Activated naive CD4-positive, alpha-beta T cell treated with anti-CD3 and anti-CD28 coated beads, Interleukin-2, amount 50 U/mL, for 24 hours (primary cell): Measurements from ENCODE around the gene ANXA4.
"Not testable (repeated sequence)": the region's sequence is repeated elsewhere in the genome, so short reads cannot be mapped to it uniquely, and the experiment has no call there.

Source experiments
- H3K27ac Mint-ChIP-seq: one replicate; pipeline ENCODE4 v1.8.0; 2021; ENCODE audit warnings: mild to moderate bottlenecking, mixed read lengths
- H3K27me3 Mint-ChIP-seq: one replicate; pipeline ENCODE4 v1.8.0; 2021; ENCODE audit warnings: mixed read lengths
- H3K36me3 Mint-ChIP-seq: one replicate; pipeline ENCODE4 v1.8.0; 2021; ENCODE audit warnings: mixed read lengths
- H3K4me1 Mint-ChIP-seq: one replicate; pipeline ENCODE4 v1.8.0; 2021; ENCODE audit warnings: mixed read lengths
- H3K4me3 Mint-ChIP-seq: one replicate; pipeline ENCODE4 v1.8.0; 2021; ENCODE audit warnings: mild to moderate bottlenecking, mixed read lengths
- H3K9me3 Mint-ChIP-seq: one replicate; pipeline ENCODE4 v1.8.0; 2021; ENCODE audit warnings: mixed read lengths

Gene ANXA4

GRCh38 chr2:69827796-69828540 lies 86.0 kb downstream of the ANXA4 start:
- Mint-ChIP-seq H3K36me3 (peaks cover 3% of the 10 kb centered on the region), H3K27ac (peak overlapping the region; percentile 91), H3K4me3 (peak overlapping the region; percentile 92), H3K27me3 (no peaks in the 10 kb centered on the region), H3K9me3 (no peaks in the 10 kb centered on the region), H3K4me1 (peaks cover 39% of the 10 kb centered on the region)

GRCh38 chr2:69828938-69829255 lies 87.0 kb downstream of the ANXA4 start:
- Mint-ChIP-seq H3K36me3 (peaks cover 5% of the 10 kb centered on the region), H3K4me1 (peaks cover 47% of the 10 kb centered on the region), H3K27ac (peak overlapping the region; percentile 95), H3K9me3 (no peaks in the 10 kb centered on the region), H3K27me3 (no peaks in the 10 kb centered on the region), H3K4me3 (peak overlapping the region; percentile 92)

- H3K27me3 Mint-ChIP-seq: no peaks in the 10 kb centered on the region
- peak within 1 kb of the TSS; percentile 92 for H3K4me3 Mint-ChIP-seq
- H3K9me3 Mint-ChIP-seq: no peaks in the 10 kb centered on the region
- peak within 1 kb of the TSS; percentile 95 for H3K27ac Mint-ChIP-seq
- peaks cover 5% of the 10 kb centered on the region for H3K36me3 Mint-ChIP-seq
- H3K4me1 Mint-ChIP-seq: peaks cover 52% of the 10 kb centered on the region
Measured at GRCh38 chr2:69829256-69830044, 87.5 kb downstream of the ANXA4 start, which contains the start of gene GMCL1. TSS of gene GMCL1 (plus strand) at chr2:69829660. CDS start at chr2:69829893, 233 bp downstream.

DNA sequence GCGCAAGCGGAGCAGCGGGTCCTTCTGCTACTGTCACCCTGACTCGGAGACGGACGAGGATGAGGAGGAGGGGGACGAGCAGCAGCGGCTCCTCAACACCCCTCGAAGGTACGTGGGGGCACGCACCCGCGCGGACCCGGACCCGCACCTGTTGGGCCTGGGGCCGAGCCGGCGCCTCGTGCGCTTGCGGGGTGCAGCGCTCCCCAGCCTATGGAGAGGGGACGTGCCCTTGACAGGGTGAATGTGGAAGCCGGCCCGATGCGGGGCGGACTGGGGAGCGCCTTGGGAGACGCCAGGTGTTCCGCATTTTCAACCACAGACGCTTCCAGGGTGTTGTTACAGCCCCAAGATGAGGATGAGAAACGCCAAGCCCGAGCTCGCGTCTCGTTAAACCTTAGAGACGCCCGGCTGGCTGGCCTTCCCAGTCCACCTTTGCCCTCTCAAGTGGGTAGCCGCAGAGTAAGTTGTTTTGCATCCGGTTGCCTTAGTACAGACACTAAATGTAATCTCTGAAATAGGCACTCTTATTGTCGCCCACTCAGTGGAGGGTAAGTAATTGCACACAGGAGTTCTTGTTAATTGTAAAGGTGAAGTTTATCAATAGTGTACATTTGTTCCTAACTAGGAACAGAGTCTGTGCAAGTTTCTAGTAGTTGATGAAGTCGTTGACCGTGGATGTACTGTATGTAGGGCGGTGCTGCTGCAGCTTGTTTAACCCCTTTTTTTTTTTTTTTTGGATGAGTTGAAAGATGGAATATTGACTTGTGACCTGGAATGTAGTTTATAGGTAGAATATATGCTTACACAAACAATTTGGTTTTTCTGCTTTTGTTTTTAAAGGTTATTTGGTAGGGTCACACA lies 88.3 kb downstream of the ANXA4 start:
- Mint-ChIP-seq H3K9me3 (no peaks in the 10 kb centered on the region), H3K27me3 (no peaks in the 10 kb centered on the region), H3K4me3 (peak overlapping the region; percentile 92), H3K36me3 (peaks cover 6% of the 10 kb centered on the region), H3K27ac (peak overlapping the region; percentile 36), H3K4me1 (peaks cover 60% of the 10 kb centered on the region)

DNA sequence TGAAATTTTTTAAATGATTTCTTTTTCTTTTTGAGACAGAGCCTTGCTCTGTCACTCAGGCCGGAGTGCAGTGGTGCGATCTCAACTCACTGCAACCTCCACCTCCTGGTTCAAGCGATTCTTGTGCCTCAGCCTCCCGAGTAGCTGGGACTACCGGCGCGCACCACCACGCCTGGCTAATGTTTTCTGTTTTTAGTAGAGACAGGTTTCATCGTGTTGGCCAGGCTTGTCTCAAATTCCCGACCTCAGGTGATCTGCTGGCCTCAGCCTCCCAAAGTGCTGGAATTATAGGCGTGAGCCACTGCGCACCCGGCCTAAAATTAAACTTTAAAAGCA lies 88.9 kb downstream of the ANXA4 start:
- not testable (repeated sequence) for H3K27ac Mint-ChIP-seq, H3K27me3 Mint-ChIP-seq, H3K36me3 Mint-ChIP-seq, H3K9me3 Mint-ChIP-seq
- H3K4me1 Mint-ChIP-seq: peaks cover 66% of the 10 kb centered on the region
- H3K4me3 Mint-ChIP-seq: peak overlapping the region; percentile 92

- H3K27ac Mint-ChIP-seq: no peak overlapping the region
- H3K4me1 Mint-ChIP-seq: peaks cover 72% of the 10 kb centered on the region
- H3K36me3 Mint-ChIP-seq: peaks cover 6% of the 10 kb centered on the region
- H3K9me3 Mint-ChIP-seq: no peaks in the 10 kb centered on the region
- peak overlapping the region; percentile 68 for H3K4me3 Mint-ChIP-seq
- no peaks in the 10 kb centered on the region for H3K27me3 Mint-ChIP-seq
Measured at GRCh38 chr2:69831354-69831905, 89.5 kb downstream of the ANXA4 start.

DNA sequence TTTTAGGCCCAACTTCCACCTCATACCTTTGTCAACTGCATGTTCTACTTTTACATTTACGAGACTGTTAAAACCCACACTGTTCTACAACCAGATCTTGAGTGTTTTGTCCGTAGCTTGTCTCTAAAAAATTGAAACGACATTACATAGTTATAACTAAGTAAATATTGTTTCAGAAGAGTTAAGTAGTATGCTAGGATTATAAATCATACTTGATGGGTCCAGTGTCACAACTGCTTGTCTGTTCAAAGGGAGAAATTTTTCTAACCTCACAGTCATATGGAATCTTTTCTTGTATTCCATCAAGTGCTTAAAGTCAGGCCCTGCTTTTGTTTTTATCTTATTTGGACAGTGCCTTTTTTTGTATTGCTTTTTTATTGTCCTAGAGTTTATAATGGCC lies 91.8 kb downstream of the ANXA4 start:
- H3K4me3 Mint-ChIP-seq: no peak overlapping the region
- H3K4me1 Mint-ChIP-seq: peaks cover 63% of the 10 kb centered on the region
- H3K36me3 Mint-ChIP-seq: peaks cover 10% of the 10 kb centered on the region
- no peaks in the 10 kb centered on the region for H3K27me3 Mint-ChIP-seq
- H3K9me3 Mint-ChIP-seq: no peaks in the 10 kb centered on the region
- H3K27ac Mint-ChIP-seq: peak overlapping the region; percentile 62

- Mint-ChIP-seq H3K4me1 (peaks cover 57% of the 10 kb centered on the region), H3K27me3 (no peaks in the 10 kb centered on the region), H3K36me3 (peaks cover 9% of the 10 kb centered on the region), H3K27ac (no peak overlapping the region), H3K4me3 (no peak overlapping the region), H3K9me3 (no peaks in the 10 kb centered on the region)
Measured at GRCh38 chr2:69835666-69836065, 93.7 kb downstream of the ANXA4 start.

GRCh38 chr2:69836316-69836715 lies 94.4 kb downstream of the ANXA4 start:
- Mint-ChIP-seq H3K27me3 (no peaks in the 10 kb centered on the region), H3K4me3 (no peak overlapping the region), H3K4me1 (peaks cover 52% of the 10 kb centered on the region), H3K27ac (no peak overlapping the region), H3K36me3 (peaks cover 9% of the 10 kb centered on the region), H3K9me3 (no peaks in the 10 kb centered on the region)

- Mint-ChIP-seq H3K4me1 (peaks cover 45% of the 10 kb centered on the region), H3K4me3 (no peak overlapping the region), H3K27ac (no peak overlapping the region), H3K9me3 (no peaks in the 10 kb centered on the region), H3K36me3 (peaks cover 9% of the 10 kb centered on the region), H3K27me3 (no peaks in the 10 kb centered on the region)
Measured at GRCh38 chr2:69837533-69837932, 95.6 kb downstream of the ANXA4 start.

DNA sequence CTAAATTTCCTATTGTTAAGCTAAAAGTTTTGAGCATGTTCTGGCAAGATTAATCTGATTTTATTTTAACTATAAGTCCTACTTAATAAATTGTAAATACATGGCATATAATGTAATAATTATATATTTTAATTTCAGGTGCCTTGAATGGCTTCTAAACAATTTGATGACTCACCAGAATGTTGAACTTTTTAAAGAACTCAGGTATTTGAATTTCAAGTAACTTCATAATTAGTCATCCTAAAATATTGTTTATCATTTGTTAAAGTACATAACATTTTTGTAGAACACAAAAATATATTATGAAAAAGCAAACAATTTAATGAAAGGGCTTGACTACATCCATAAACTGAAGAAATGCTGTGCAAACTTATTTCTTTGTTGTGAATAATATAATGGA lies 102.1 kb downstream of the ANXA4 start:
- Mint-ChIP-seq H3K36me3 (peaks cover 20% of the 10 kb centered on the region), H3K27ac (no peak overlapping the region), H3K4me1 (peaks cover 3% of the 10 kb centered on the region), H3K27me3 (no peaks in the 10 kb centered on the region), H3K9me3 (no peaks in the 10 kb centered on the region), H3K4me3 (no peak overlapping the region)

- H3K9me3 Mint-ChIP-seq: no peaks in the 10 kb centered on the region
- peaks cover 3% of the 10 kb centered on the region for H3K4me1 Mint-ChIP-seq
- peaks cover 18% of the 10 kb centered on the region for H3K36me3 Mint-ChIP-seq
Measured at GRCh38 chr2:69844560-69844959, 102.6 kb downstream of the ANXA4 start.

DNA sequence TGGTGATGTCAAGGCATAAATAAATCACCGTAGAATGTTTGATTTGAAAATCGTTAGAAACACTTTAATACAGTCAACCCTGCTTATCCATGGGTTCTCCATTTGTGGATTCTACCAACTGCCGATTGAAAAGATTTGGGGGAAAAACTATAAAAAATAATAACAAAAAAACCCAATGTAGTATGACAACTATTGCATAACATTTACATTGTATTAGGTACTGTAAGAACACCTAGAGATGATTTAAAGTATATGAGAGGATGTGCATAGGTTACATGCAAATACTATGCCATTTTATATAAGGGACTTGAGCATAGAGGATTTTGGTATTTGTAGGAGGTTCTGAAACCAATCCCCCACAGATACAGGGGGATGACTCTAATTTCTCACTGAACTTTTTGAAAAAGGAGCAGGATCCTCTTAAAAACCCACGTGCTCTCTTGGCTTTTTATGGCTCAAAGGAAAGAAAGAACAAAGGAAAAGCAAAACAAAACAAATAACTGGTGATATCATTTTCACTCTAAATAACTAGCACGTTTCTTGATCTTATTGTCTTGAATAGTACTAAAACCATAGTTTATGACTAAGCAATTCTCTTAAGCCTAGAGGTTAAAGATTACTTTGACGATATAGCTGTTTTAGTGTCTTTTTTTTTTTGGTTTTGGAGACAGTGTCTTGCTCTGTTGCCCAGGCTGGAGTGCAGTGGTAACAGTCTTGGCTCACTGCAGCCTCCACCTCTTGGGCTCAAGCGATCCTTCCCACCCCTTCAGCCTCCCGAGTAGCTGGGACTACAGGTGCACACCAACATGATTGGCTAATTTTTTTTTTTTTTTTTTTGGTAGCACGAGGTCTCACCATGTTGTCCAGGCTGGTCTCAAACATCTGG lies 104.5 kb downstream of the ANXA4 start:
- Mint-ChIP-seq H3K4me3 (no peak overlapping the region), H3K27ac (no peak overlapping the region), H3K27me3 (no peaks in the 10 kb centered on the region), H3K4me1 (peaks cover 3% of the 10 kb centered on the region), H3K36me3 (peaks cover 20% of the 10 kb centered on the region), H3K9me3 (no peaks in the 10 kb centered on the region)

More at GRCh38 chr2:69844560-69844959, 102.6 kb downstream of the ANXA4 start:
- Mint-ChIP-seq H3K4me3 (no peak overlapping the region), H3K27me3 (no peaks in the 10 kb centered on the region), H3K27ac (no peak overlapping the region)

- H3K27ac Mint-ChIP-seq: no peak overlapping the region
- peaks cover 23% of the 10 kb centered on the region for H3K36me3 Mint-ChIP-seq
Measured at GRCh38 chr2:69847068-69847828, 105.3 kb downstream of the ANXA4 start.

More at GRCh38 chr2:69847068-69847828, 105.3 kb downstream of the ANXA4 start:
- Mint-ChIP-seq H3K9me3 (no peaks in the 10 kb centered on the region), H3K4me1 (no peaks in the 10 kb centered on the region), H3K27me3 (no peaks in the 10 kb centered on the region), H3K4me3 (no peak overlapping the region)
